CD4-positive, alpha-beta T cell treated with Interleukin-4 for 4 hours (primary cell): ENCODE results near the gene SSC5D.
A peak's percentile ranks its signal among the peaks of the same experiment; 100 is the strongest.
"Not testable (repeated sequence)": the region's sequence is repeated elsewhere in the genome, so short reads cannot be mapped to it uniquely, and the experiment has no call there.

Experiments used
- DNase-seq: peaks from one replicate; pipeline ENCODE4 v3.0.0-alpha.2; 2020

Gene SSC5D

GRCh38 chr19:55487924-55488687 lies at the start of gene SSC5D:
Gene SSC5D, plus strand, starts transcription at chr19:55488436. Its CDS starts 154 bp downstream, at chr19:55488590.
- no peak for DNase-seq

DNA sequence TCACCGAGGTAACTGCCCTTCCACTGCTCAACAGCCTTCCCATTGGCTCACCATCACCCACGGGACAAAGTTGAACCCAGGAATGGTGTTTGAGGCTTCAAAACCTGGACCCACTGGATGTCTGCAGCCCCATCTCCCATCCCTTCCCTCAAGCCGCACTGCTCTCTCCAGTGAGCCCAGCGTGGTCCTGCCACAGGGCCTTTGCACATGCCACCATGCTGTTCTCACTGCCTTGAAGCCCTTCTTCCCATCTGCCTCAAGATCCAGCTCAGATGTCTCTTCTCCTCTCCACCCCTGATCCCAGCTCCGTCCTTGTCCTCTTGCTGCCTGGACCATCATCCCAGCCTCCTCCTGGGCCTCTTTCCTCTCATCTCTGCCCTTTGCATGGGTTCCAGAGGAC lies 49.2 kb upstream of the SSC5D start:
- DNase-seq, result no peak

- no peak for DNase-seq
These were observed 47.7 kb upstream of the SSC5D start for GRCh38 chr19:55440411-55441105.

- no peak for DNase-seq
These were observed 46.9 kb upstream of the SSC5D start for GRCh38 chr19:55441319-55441691.

- DNase-seq, result no peak
These were observed 46.4 kb upstream of the SSC5D start for GRCh38 chr19:55441692-55442321.

DNA sequence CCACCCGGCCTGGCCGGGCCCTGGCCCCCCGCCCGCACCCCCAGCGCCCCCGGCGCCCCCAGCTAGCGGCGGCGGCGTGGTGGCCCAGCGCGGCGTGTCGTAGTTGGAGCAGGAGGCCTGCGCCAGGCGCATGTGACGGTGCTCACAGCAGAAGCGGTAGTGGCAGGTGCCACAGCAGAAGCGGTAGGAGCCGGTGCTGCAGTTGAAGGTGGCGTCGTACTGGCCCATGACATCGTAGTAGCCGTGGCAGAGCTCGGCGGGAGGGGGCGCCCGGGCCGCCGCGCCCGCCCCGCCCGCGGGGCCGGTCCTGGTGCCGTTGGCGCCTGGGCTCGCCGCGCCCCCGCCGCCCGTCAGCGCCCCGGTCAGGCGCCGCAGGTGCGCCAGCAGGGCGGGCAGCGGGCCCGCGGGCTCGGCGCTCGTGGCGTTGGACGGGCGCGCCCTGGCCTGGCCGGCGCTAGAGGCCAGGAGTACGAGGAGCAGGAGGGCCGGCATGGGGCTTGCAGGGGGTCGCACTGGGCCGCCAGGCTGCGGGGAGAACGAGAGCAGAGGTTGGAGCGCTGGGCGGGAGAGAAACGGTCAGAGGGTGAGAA lies 45.8 kb upstream of the SSC5D start:
- no peak for DNase-seq

DNA sequence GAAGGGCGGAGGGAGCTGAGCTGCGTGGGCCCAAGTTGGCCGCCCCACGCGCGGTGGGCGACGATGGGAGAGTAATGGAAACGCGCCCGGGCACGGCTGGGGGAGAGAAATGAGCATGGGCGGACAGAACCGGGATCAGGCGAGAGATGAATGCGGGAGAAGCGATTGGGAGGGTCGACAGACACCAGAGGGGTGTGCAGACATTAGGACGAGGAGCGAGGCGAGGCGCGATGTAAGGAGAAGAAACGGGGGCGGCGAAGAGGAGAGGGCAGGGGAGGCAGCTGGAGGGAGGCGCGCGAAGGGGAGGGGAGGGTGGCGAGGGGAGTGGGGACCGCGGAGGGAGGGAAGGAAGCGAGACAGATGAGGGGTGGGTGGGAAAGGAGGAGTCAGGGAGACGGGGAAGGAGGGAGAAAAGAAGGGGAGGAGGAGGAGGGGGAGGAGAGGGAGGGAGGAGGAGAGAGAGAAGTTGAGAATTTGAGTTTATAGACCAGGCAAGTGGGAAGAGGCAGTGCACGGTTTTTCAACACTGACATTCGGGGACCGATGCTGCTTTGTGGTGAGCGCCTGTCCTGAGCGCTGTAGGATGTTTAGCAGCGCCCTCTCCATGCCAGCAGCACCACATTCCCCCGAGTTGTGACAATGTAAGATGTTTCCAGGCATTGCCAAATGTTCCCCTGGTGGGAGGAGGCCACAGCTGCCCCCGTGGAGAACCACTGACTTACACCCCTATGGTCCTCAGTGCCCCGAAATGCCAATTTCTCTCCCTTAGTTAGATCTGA lies 45.0 kb upstream of the SSC5D start, which contains the start of gene SHISA7:
Gene SHISA7 (minus strand): TSS at position 256 of the 779 bp plus-strand sequence. CDS start 437 bp downstream, outside the sequence.
- no peak for DNase-seq

DNA sequence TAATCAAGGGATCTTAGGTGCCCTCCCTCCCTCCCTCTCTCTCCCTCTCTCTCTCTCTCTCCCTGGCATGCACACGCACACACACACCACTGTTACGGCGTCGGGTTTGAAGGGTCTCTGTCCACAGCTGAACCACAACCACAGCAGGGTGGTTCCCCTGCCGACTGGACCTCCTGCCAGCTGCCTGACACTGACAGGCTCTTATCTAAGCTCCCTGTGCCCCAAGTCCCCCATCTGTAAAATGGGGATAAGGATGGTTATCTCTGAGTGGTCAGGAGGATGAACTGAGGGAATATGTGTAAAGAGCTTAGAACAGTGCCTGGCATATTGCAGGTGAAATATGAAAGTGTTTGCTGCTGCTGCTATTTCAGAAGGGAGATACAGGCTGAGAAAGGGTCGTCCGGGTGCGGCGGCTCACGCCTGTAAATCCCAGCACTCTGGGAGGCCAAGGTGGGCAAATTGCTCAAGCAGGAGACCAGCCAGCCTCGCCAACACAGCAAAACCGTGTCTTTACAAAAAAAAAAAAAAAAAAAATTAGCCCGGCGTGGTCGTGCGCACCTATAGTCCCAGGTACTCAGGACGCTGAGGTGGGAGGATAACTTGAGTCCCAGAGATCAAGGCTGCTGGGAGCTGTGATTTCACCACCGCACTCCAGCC lies 44.3 kb upstream of the SSC5D start:
- DNase-seq, result no peak

- DNase-seq, result no peak
These were observed 43.6 kb upstream of the SSC5D start for GRCh38 chr19:55444646-55445045.

DNA sequence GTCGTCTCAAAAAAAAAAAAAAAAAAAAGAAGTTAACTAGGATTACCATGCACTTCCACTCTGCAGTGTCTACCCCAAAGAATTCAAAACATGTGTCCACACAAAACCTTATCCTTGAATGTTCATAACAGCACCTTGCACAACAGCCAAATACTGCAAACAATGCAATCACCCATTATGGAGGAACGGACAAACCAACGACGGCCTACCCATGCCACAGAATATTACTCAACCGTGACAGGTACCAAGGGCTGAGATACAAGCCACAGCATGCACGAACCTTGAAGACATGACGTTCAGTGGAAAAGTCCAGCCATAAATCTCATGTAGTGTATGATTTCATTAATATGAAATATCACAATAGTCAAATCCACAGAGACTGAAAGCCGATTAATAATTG lies 42.2 kb upstream of the SSC5D start:
- DNase-seq, result no peak

- DNase-seq, result no peak
These were observed 40.6 kb upstream of the SSC5D start for GRCh38 chr19:55447421-55448174.

DNA sequence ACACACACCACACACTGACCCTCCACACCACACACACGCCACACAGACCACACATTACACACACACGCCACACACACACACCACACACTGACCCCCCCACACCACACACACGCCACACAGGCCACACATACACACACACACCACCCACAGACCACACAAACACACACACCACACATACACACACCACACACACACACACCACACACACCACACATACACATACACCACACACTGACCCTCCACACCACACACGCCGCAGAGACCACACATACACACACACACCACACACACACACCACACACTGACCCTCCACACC lies 40.1 kb upstream of the SSC5D start:
- not testable (repeated sequence) for DNase-seq

GRCh38 chr19:55449469-55449868 lies 38.8 kb upstream of the SSC5D start:
- no peak for DNase-seq

GRCh38 chr19:55451163-55451964 lies 36.9 kb upstream of the SSC5D start:
- no peak for DNase-seq

DNA sequence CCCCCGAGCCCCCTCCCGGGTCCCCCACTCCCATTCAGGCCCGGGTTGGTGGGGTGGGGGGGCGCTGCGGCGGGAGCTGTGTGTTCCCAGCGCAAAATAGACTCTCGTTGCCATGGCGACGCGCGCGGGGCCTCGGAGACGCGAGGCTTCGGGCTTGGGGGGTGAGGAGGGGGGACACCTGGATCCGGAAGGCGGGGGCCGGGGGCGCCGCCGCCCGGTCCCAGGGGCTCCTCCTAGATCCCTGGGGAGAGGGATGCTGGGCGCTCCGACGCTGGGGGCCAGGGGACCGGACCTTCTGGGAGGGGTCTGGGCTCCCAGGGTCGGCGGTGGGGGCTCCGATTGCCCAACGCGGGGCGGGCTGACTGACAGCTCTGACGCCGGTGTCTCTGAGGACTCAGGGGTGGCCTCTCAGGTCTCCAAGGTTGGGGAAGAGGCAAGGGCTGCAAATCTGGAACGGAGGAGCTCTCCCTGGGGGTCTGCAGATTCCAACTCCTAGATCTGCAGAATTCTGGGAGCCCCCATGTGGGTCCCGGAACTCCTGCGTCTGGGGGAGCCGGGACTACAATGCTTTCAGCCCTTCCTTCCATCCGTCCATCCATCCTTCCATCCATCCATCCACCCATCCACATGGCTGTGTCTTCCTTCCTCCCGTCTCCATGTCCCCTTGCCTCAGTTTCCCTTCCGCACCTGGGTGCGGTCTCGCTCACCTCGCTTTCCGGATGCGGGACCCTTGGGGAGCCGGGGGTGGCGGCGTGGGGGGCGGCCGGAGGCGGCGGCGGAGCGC lies 36.1 kb upstream of the SSC5D start:
- no peak for DNase-seq

GRCh38 chr19:55452749-55453346 lies 35.4 kb upstream of the SSC5D start:
- peak; percentile 49 for DNase-seq

DNA sequence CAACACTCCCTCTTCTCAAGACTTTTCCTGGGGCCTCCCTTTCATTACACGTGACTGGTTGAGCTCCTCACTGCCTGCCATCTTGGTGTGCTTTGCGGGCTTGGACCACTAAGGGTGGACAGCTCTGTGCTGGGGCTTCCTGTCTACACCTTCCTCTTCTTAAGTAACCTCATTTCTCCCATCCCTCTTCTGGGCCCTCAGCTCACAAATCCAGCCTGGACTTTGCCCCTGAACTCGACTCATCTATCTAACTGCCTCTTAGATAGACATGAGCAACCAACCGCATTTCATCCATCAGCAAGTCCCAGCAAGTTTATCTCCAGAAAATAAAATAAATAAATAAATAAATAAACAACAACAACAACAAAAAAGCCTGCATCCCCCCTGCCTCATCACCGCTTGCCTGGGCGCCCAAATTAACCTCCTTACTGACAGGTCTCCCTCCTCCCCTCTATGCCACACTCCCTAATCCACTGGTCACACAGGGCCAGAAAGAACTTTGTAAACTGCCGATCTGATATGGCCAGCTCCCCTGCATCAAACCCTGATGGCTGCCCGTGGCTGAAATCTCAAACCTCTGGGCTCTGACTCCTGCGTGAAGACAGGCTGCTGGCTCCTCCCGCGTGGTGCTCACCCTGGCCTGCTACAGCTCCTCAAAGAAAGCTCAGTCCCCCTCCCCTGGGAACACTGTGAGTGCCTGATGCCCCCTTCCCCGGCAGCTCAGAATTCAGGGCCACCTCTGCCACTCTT lies 34.5 kb upstream of the SSC5D start:
- DNase-seq, result no peak

- DNase-seq, result peak; percentile 38
These were observed 33.4 kb upstream of the SSC5D start for GRCh38 chr19:55454787-55455243.
